ENCODE measurements around the gene TMEM91. TPM values are rescaled to one million over a fixed set of nuclear protein-coding genes. Genes with fewer than 3 reads are reported as not detected.

TMEM91 gene
- total and polyA plus RNA-seq, 9 of the 15 experiments (the other 6 are each of a cell fraction or from before 2014, with no cell fraction given) = 1.2 to 5.2 (median 2.7) TPM

DNA sequence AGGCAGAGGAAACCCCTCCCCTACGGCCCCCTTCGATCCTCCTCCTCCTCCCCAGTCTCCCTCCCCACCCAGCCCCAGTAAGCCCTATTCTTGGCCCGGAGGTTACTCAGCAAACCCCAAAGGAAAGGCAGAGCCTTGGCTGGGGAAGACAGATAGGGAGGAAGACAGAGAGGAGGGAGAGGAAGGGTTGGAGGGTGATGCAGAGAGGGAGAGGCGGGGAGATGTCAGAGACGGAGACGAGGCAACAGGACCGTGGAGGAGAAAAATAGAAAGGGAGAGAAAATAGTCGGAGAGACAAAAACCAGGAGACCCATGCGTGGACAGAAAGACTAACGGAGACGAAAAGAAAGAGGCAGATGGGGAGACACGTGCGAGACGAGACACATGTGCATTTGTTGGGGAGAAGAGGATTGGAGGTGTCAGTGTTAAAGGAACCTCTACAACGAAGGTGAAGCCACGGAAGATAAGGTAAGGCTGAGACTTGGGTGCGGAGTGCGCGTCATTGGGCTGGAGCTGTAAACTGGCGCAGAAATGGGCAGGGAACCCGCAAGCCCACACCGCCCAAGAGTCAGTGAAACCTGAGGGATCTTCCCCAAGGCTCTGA is 25.5 kb upstream of the TMEM91 start:
- Histone ChIP-seq H3K9me3 (replicated peaks; ENCODE audit: control insufficient read depth, insufficient read depth, low read depth, low read length) (no peaks in the 10 kb centered on the region), H4K20me1 (replicated peaks; ENCODE audit: control insufficient read depth, insufficient read depth, low read length) (peaks cover 17% of the 10 kb centered on the region), H3K36me3 (ENCODE audit: control insufficient read depth, insufficient read depth, low read length) (peaks cover 50% of the 10 kb centered on the region), H3K4me3 (peak overlapping the region; percentile 98), H3K27ac (ENCODE audit: extremely low read depth, low read depth, low read length) (peak overlapping the region; percentile 93), H3K4me2 (ENCODE audit: insufficient read depth, low read length) (peak overlapping the region; percentile 100), H3K9ac (ENCODE audit: insufficient read depth in 1 of 2, low read depth in 2 of 2, low read length in 2 of 2) (peak overlapping the region; percentile 85 to 99), H3K9me1 (ENCODE audit: control insufficient read depth, insufficient read depth, low read length) (no peaks in the 10 kb centered on the region), H2AFZ (ENCODE audit: low read depth, low read length) (peak overlapping the region; percentile 68; the same call in 1 of the 2 replicates), H3K27me3 (ENCODE audit: control insufficient read depth in 2 of 2, insufficient read depth in 2 of 2, low read length in 2 of 2) (no peaks in the 10 kb centered on the region), H3K79me2 (ENCODE audit: control insufficient read depth, insufficient read depth, low read length) (peaks cover 77% of the 10 kb centered on the region), H3K4me1 (replicated peaks in 1 of 2; ENCODE audit: control insufficient read depth in 2 of 2, insufficient read depth in 2 of 2, low read length in 2 of 2) (peaks cover 11 to 44% of the 10 kb centered on the region in 2 experiments)
- POLR2A ChIA-PET = interaction anchor here (1.1 to 3.1 kb wide), 9 partner anchors 9 to 147 kb away, joined by 3 to 20 read pairs (median 4); partner anchors contain the start of gene B9D2
- under 1% methylated on average over 16 of the region's 22 CpGs for WGBS (ENCODE audit: insufficient coverage, low coverage, missing lambda C conversion rate)
- CTCF ChIA-PET (ENCODE audit: low intra/inter-chr PET ratio) = no interaction called here
- intact Hi-C loops (cut with micrococcal nuclease) (loop anchor here (5.0 kb wide), 2 partner anchors 44 to 89 kb away; partner anchors contain the start of gene HNRNPUL1), in situ Hi-C loops (cut with MboI) (no loop called here)
- ATAC-seq (peak; percentile 58), FAIRE-seq (peak; percentile 94), DNase-seq (ENCODE audit: extremely low read depth in 1 of 4, low spot score in 3 of 4) (peak; percentile 67 to 91 (median 78))
- BruUV-seq (replicated peaks) = TSS peak; percentile 66
- TF ChIP-seq, protein P1, sequence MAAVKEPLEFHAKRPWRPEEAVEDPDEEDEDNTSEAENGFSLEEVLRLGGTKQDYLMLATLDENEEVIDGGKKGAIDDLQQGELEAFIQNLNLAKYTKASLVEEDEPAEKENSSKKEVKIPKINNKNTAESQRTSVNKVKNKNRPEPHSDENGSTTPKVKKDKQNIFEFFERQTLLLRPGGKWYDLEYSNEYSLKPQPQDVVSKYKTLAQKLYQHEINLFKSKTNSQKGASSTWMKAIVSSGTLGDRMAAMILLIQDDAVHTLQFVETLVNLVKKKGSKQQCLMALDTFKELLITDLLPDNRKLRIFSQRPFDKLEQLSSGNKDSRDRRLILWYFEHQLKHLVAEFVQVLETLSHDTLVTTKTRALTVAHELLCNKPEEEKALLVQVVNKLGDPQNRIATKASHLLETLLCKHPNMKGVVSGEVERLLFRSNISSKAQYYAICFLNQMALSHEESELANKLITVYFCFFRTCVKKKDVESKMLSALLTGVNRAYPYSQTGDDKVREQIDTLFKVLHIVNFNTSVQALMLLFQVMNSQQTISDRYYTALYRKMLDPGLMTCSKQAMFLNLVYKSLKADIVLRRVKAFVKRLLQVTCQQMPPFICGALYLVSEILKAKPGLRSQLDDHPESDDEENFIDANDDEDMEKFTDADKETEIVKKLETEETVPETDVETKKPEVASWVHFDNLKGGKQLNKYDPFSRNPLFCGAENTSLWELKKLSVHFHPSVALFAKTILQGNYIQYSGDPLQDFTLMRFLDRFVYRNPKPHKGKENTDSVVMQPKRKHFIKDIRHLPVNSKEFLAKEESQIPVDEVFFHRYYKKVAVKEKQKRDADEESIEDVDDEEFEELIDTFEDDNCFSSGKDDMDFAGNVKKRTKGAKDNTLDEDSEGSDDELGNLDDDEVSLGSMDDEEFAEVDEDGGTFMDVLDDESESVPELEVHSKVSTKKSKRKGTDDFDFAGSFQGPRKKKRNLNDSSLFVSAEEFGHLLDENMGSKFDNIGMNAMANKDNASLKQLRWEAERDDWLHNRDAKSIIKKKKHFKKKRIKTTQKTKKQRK (IDR thresholded peaks at IDR 0.05; ENCODE audit: borderline replicate concordance, low read depth, low read length) = no peak
- TF ChIP-seq CEBPG (CRISPR knock-in tag; IDR thresholded peaks at IDR 0.05) = no peak
- TF ChIP-seq CEBPG (tag; conservative IDR thresholded peaks at IDR 0.05 in 1 of 2, IDR thresholded peaks at IDR 0.05 in 1 of 2) = no peak
- TF ChIP-seq POLR3A (IDR thresholded peaks at IDR 0.05; ENCODE audit: borderline replicate concordance, extremely low read depth, insufficient read depth, insufficient read length) = no peak
- TF ChIP-seq, protein P2, sequence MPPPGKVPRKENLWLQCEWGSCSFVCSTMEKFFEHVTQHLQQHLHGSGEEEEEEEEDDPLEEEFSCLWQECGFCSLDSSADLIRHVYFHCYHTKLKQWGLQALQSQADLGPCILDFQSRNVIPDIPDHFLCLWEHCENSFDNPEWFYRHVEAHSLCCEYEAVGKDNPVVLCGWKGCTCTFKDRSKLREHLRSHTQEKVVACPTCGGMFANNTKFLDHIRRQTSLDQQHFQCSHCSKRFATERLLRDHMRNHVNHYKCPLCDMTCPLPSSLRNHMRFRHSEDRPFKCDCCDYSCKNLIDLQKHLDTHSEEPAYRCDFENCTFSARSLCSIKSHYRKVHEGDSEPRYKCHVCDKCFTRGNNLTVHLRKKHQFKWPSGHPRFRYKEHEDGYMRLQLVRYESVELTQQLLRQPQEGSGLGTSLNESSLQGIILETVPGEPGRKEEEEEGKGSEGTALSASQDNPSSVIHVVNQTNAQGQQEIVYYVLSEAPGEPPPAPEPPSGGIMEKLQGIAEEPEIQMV (tag; conservative IDR thresholded peaks at IDR 0.05; ENCODE audit: low read depth) = no peak
- TF ChIP-seq, protein P3, sequence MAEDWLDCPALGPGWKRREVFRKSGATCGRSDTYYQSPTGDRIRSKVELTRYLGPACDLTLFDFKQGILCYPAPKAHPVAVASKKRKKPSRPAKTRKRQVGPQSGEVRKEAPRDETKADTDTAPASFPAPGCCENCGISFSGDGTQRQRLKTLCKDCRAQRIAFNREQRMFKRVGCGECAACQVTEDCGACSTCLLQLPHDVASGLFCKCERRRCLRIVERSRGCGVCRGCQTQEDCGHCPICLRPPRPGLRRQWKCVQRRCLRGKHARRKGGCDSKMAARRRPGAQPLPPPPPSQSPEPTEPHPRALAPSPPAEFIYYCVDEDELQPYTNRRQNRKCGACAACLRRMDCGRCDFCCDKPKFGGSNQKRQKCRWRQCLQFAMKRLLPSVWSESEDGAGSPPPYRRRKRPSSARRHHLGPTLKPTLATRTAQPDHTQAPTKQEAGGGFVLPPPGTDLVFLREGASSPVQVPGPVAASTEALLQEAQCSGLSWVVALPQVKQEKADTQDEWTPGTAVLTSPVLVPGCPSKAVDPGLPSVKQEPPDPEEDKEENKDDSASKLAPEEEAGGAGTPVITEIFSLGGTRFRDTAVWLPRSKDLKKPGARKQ (CRISPR knock-in tag; IDR thresholded peaks at IDR 0.05) = no peak
- TF ChIP-seq TAL1 (IDR thresholded peaks at IDR 0.05) = peak; percentile 47; the same call in 1 of the 2 replicates
- peak; percentile 74 for TF ChIP-seq CBFA2T3 (IDR thresholded peaks at IDR 0.05)
- TF ChIP-seq, protein P4, sequence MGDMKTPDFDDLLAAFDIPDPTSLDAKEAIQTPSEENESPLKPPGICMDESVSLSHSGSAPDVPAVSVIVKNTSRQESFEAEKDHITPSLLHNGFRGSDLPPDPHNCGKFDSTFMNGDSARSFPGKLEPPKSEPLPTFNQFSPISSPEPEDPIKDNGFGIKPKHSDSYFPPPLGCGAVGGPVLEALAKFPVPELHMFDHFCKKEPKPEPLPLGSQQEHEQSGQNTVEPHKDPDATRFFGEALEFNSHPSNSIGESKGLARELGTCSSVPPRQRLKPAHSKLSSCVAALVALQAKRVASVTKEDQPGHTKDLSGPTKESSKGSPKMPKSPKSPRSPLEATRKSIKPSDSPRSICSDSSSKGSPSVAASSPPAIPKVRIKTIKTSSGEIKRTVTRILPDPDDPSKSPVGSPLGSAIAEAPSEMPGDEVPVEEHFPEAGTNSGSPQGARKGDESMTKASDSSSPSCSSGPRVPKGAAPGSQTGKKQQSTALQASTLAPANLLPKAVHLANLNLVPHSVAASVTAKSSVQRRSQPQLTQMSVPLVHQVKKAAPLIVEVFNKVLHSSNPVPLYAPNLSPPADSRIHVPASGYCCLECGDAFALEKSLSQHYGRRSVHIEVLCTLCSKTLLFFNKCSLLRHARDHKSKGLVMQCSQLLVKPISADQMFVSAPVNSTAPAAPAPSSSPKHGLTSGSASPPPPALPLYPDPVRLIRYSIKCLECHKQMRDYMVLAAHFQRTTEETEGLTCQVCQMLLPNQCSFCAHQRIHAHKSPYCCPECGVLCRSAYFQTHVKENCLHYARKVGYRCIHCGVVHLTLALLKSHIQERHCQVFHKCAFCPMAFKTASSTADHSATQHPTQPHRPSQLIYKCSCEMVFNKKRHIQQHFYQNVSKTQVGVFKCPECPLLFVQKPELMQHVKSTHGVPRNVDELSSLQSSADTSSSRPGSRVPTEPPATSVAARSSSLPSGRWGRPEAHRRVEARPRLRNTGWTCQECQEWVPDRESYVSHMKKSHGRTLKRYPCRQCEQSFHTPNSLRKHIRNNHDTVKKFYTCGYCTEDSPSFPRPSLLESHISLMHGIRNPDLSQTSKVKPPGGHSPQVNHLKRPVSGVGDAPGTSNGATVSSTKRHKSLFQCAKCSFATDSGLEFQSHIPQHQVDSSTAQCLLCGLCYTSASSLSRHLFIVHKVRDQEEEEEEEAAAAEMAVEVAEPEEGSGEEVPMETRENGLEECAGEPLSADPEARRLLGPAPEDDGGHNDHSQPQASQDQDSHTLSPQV (IDR thresholded peaks at IDR 0.05) = no peak; the same call in 1 of the 2 replicates

Data from K562 (cell line).